Endothelial cell of umbilical vein (primary cell): ENCODE data around the gene SPDYE16. TPM values are rescaled to one million over a fixed set of nuclear protein-coding genes. Genes with fewer than 3 reads are reported as not detected.
"Not testable (repeated sequence)": the region's sequence is repeated elsewhere in the genome, so short reads cannot be mapped to it uniquely, and the experiment has no call there.

Experiments
- BruUV-seq: library from RNA; stranded (reverse); fragments of 400-500 nt; replicated peaks from 2 replicates; lab custom pipeline; 2021; lab: Mats Ljungman, UMichigan
- CTCF ChIA-PET: fragments of 300-600, 350-600 bp; sonication (Branson Sonifier 250); formaldehyde crosslinking; loops from one replicate; lab custom pipeline; 2021; ENCODE audit warnings: antibody characterized with exemption, inconsistent platforms; lab: Charles Lee
- POLR2A ChIA-PET: fragments of 300-600, 350-600 bp; sonication (Branson Sonifier 250); formaldehyde crosslinking; loops from one replicate; lab custom pipeline; 2021; ENCODE audit warnings: antibody characterized with exemption, inconsistent platforms; lab: Charles Lee
- DNase-seq: peaks from one replicate; pipeline ENCODE4 v3.0.0-alpha.2; 2011; ENCODE audit warnings: low read depth, low spot score
- FAIRE-seq: peaks from 2 replicates; lab custom pipeline; 2011; peaks lifted over from hg19 to GRCh38; lab: Jason Lieb, UNC
- H2AFZ ChIP-seq: 2 replicates; pipeline ENCODE4 v1.6.0; 2012; ENCODE audit warnings: low read depth, low read length, control low read depth, inconsistent platforms
- H3K27ac ChIP-seq: 2 replicates; pipeline ENCODE4 v1.5.1; 2011; ENCODE audit warnings: low read depth, mild to moderate bottlenecking, control low read depth, low read length, moderate library complexity; ENCODE audit not compliant: insufficient read depth
- H3K27me3 ChIP-seq, 2 experiments: 2 replicates each; pipeline versions ENCODE4 v1.6.0 to v1.6.1; 2011; ENCODE audit warnings: low read length in 2 of 2, mixed read lengths in 1 of 2; ENCODE audit not compliant: control insufficient read depth in 2 of 2, insufficient read depth in 2 of 2
- H3K36me3 ChIP-seq, 2 experiments: 2 replicates in 1 of 2; 3 replicates in 1 of 2; pipeline ENCODE4 v1.5.1; 2011; ENCODE audit warnings: low read length in 2 of 2, mild to moderate bottlenecking in 1 of 2, moderate library complexity in 1 of 2; ENCODE audit not compliant: control insufficient read depth in 2 of 2, insufficient read depth in 2 of 2; ENCODE audit errors: extremely low read depth in 1 of 2
- H3K4me1 ChIP-seq: 3 replicates; pipeline ENCODE4 v1.5.1; 2011; ENCODE audit warnings: mild to moderate bottlenecking, low read length; ENCODE audit not compliant: control insufficient read depth, insufficient read depth; ENCODE audit errors: extremely low read depth
- H3K4me2 ChIP-seq: 2 replicates; pipeline ENCODE4 v1.6.1; 2011; ENCODE audit warnings: low read length, control low read depth, mixed read lengths; ENCODE audit not compliant: insufficient read depth
- H3K4me3 ChIP-seq, 3 experiments: fragments of 200-600 bp in 1 of 3; sonication (generic), shearing (Covaris generic) in 1 of 3; replicated peaks in 1 of 3; 2 replicates each; pipeline ENCODE4 v1.5.1; 2011 to 2016; ENCODE audit warnings: control low read depth in 3 of 3, low read length in 3 of 3, mild to moderate bottlenecking in 2 of 3, inconsistent platforms in 1 of 3, low read depth in 1 of 3, moderate library complexity in 1 of 3; ENCODE audit not compliant: insufficient read depth in 1 of 3
- H3K79me2 ChIP-seq: 2 replicates; pipeline ENCODE4 v1.6.0; 2012; ENCODE audit warnings: low read length, inconsistent platforms; ENCODE audit not compliant: control insufficient read depth, insufficient read depth
- H3K9ac ChIP-seq: replicated peaks from 2 replicates; pipeline ENCODE3; 2011; ENCODE audit warnings: low read length, control low read depth; ENCODE audit not compliant: insufficient read depth; ENCODE audit errors: extremely low read depth
- H3K9me1 ChIP-seq: replicated peaks from 3 replicates; pipeline ENCODE4 v1.6.0; 2011; ENCODE audit warnings: mild to moderate bottlenecking, low read length; ENCODE audit not compliant: control insufficient read depth, insufficient read depth; ENCODE audit errors: extremely low read depth
- H3K9me3 ChIP-seq: replicated peaks from 2 replicates; pipeline ENCODE4 v1.5.1; 2012; ENCODE audit warnings: low read length, inconsistent platforms; ENCODE audit not compliant: control insufficient read depth, insufficient read depth
- H4K20me1 ChIP-seq: replicated peaks from 2 replicates; pipeline ENCODE3; 2011; ENCODE audit warnings: mild to moderate bottlenecking, low read length; ENCODE audit not compliant: control insufficient read depth, insufficient read depth; ENCODE audit errors: extremely low read depth
- EZH2 ChIP-seq: IDR thresholded peaks from 2 replicates; pipeline ENCODE4 v1.6.1; 2012; ENCODE audit warnings: borderline replicate concordance, low read depth, mild to moderate bottlenecking, moderate library complexity, low read length, inconsistent platforms; ENCODE audit not compliant: severe bottlenecking
- FOS ChIP-seq: IDR thresholded peaks from 2 replicates; pipeline ENCODE4 v1.6.1; 2011; ENCODE audit warnings: mild to moderate bottlenecking, low read length, moderate library complexity, borderline replicate concordance; ENCODE audit not compliant: insufficient read depth
- MAX ChIP-seq: IDR thresholded peaks from 2 replicates; pipeline ENCODE4 v1.6.1; 2011; ENCODE audit not compliant: insufficient read depth, insufficient read length
- POLR2A ChIP-seq: IDR thresholded peaks from 2 replicates; pipeline ENCODE4 v1.6.1; 2012; ENCODE audit warnings: low read depth, mild to moderate bottlenecking, control low read depth, low read length
- POLR2AphosphoS5 ChIP-seq: IDR thresholded peaks from 2 replicates; pipeline ENCODE4 v1.6.1; 2012; ENCODE audit warnings: low read depth, mild to moderate bottlenecking, control low read depth, low read length, moderate library complexity; ENCODE audit not compliant: insufficient read depth
- dilution Hi-C: fragments of 300-500 bp; cut with MboI; formaldehyde crosslinking; loops from one replicate; pipeline ENCODE4 v1.15.0; 2019; ENCODE audit warnings: low sequenced_read_pairs; ENCODE audit not compliant: extremely low pct_ligation_motif_present
- intact Hi-C: fragments of 100-400 bp; cut with micrococcal nuclease; formaldehyde crosslinking; loops from one replicate; pipeline ENCODE4 v1.10.0; 2022
- polyA plus RNA-seq, 4 experiments: library from polyadenylated mRNA; depleted of rRNA in 3 of 4; stranded (reverse) in 3 of 4; unstranded in 1 of 4; fragments of >200 nt; gene quantifications; 2 replicates each; pipeline versions ENCODE4 v1.2.1 to v1.2.3, GENCODE V29; 2011 to 2012; ENCODE audit warnings: missing spikeins in 1 of 4
- total RNA-seq: library from RNA; stranded (reverse); gene quantifications from 2 replicates; pipeline ENCODE4 v1.2.3, GENCODE V29; 2021

SPDYE16 gene
- total and polyA plus RNA-seq, 2 donors (not counting 3 experiments of a cell fraction or from before 2014, with no cell fraction given): 0.03 to 0.22 TPM

DNA sequence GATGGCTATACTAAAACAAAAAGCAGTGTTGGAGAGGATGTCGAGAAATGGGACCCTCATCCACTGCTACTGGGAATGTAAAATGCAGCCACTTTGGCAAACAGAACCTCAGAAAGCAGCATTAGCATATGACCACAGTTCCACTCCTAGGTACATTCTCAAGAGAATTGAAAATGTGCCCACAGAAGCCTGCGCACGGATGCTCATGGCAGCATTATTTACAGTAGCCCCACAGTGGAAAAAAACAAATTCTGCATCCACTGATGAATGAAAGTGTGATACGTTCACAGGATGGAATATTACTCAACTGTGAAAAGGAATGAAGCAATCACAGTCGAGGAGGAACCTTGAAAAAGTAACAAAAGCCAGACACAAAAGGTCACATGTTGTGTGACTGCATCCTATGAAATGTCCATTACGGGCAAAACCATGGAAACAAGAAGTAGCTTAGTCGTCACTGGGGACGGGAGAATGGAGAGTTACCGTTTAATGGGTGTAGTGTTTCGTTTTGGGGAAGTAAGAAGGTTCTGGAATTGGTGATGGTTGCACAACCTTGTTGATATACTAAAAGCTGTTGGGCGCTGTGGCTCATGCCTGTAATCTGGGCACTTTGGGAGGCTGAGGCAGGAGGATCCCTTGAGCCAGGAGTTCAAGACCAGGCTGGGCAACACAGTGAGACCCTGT, 35.2 kb downstream of the SPDYE16 start:
- peak; percentile 52 for FAIRE-seq

GRCh38 chr7:76506643-76507042, 36.5 kb downstream of the SPDYE16 start:
- H3K4me3 ChIP-seq, dilution Hi-C loops, H2AFZ ChIP-seq, CTCF ChIA-PET, H3K27ac ChIP-seq, POLR2A ChIA-PET, H3K4me1 ChIP-seq, H3K9ac ChIP-seq, H4K20me1 ChIP-seq, intact Hi-C loops, H3K27me3 ChIP-seq, H3K9me1 ChIP-seq, H3K79me2 ChIP-seq, BruUV-seq, H3K36me3 ChIP-seq, H3K4me2 ChIP-seq, DNase-seq, FAIRE-seq, H3K9me3 ChIP-seq: not testable (repeated sequence)

More for the DNA sequence above, 35.2 kb downstream of the SPDYE16 start:
- dilution Hi-C loops: no loop called here
- Histone ChIP-seq H3K27me3 (no peaks in the 10 kb centered on the region), H3K9ac (no peak overlapping the region), H3K4me3 (no peak overlapping the region), H4K20me1 (no peaks in the 10 kb centered on the region), H3K27ac (no peak overlapping the region), H2AFZ (no peak overlapping the region), H3K4me2 (no peak overlapping the region), H3K9me3 (no peaks in the 10 kb centered on the region), H3K4me1 (no peaks in the 10 kb centered on the region), H3K79me2 (no peaks in the 10 kb centered on the region), H3K9me1 (no peaks in the 10 kb centered on the region), H3K36me3 (no peaks in the 10 kb centered on the region)
- intact Hi-C loops: no loop called here
- BruUV-seq: no TSS peak
- DNase-seq: peak; percentile 1
- POLR2A ChIA-PET: no interaction called here
- CTCF ChIA-PET: no interaction called here
- no peak for TF ChIP-seq POLR2AphosphoS5
- TF ChIP-seq MAX: no peak
- no peak for TF ChIP-seq FOS
- no peak for TF ChIP-seq EZH2
- TF ChIP-seq POLR2A: no peak
